HepG2 (cell line): ENCODE results near the gene FAM177B. TPM values are rescaled to one million over a fixed set of nuclear protein-coding genes. Genes with fewer than 3 reads are reported as not detected.

Experiments
- ELF3 ChIP-seq: IDR thresholded peaks from 2 replicates; pipeline ENCODE4 v1.6.1; 2016; ENCODE audit warnings: missing genetic modification reagents, missing compliant biosample characterization
- HNRNPUL1 ChIP-seq: fragments of 200-400 bp; formaldehyde crosslinking; IDR thresholded peaks from 2 replicates; pipeline ENCODE4 v1.6.1; 2017; ENCODE audit warnings: low read depth, mild to moderate bottlenecking, low read length, moderate library complexity
- ISL2 ChIP-seq: sonication (generic); formaldehyde crosslinking; IDR thresholded peaks from 2 replicates; pipeline ENCODE4 v1.5.0; 2020; ENCODE audit warnings: missing genetic modification reagents
- KDM5A ChIP-seq: fragments of 200-600 bp; sonication (generic); IDR thresholded peaks from 2 replicates; pipeline ENCODE4 v1.7.0; 2018; ENCODE audit warnings: antibody characterized with exemption, mild to moderate bottlenecking, low read length, borderline replicate concordance
- MTF1 ChIP-seq: sonication (generic); formaldehyde crosslinking; IDR thresholded peaks from 2 replicates; pipeline ENCODE4 v1.5.0; 2020; ENCODE audit warnings: missing genetic modification reagents
- PAX8 ChIP-seq: sonication (generic); formaldehyde crosslinking; IDR thresholded peaks from 2 replicates; pipeline ENCODE4 v1.8.0; 2022; ENCODE audit warnings: mild to moderate bottlenecking, missing genetic modification reagents, borderline replicate concordance
- PRMT3 ChIP-seq: sonication (generic); formaldehyde crosslinking; IDR thresholded peaks from 2 replicates; pipeline ENCODE4 v1.8.1; 2022; ENCODE audit warnings: low read depth, mild to moderate bottlenecking, moderate library complexity, missing genetic modification reagents, borderline replicate concordance
- SIX1 ChIP-seq: sonication (generic); formaldehyde crosslinking; IDR thresholded peaks from 2 replicates; pipeline ENCODE4 v1.4.0; 2020; ENCODE audit warnings: missing genetic modification reagents, borderline replicate concordance
- ZBTB49 ChIP-seq: sonication (generic); formaldehyde crosslinking; IDR thresholded peaks from 2 replicates; pipeline ENCODE4 v1.4.0; 2020; ENCODE audit warnings: missing genetic modification reagents, borderline replicate concordance
- ZKSCAN5 ChIP-seq: sonication (generic); formaldehyde crosslinking; IDR thresholded peaks from 2 replicates; pipeline ENCODE4 v1.5.1; 2020; ENCODE audit warnings: mild to moderate bottlenecking, missing genetic modification reagents
- ZNF562 ChIP-seq: sonication (generic); formaldehyde crosslinking; IDR thresholded peaks from 2 replicates; pipeline ENCODE4 v1.8.0; 2022; ENCODE audit warnings: missing genetic modification reagents, borderline replicate concordance
- ZNF598 ChIP-seq: sonication (generic); formaldehyde crosslinking; IDR thresholded peaks from 2 replicates; pipeline ENCODE4 v1.5.1; 2020; ENCODE audit warnings: mild to moderate bottlenecking, missing genetic modification reagents, borderline replicate concordance
- ZNF761 ChIP-seq: sonication (generic); formaldehyde crosslinking; conservative IDR thresholded peaks from 2 replicates; pipeline ENCODE4 v1.4.0; 2020; ENCODE audit warnings: mild to moderate bottlenecking, missing genetic modification reagents
- ZSCAN30 ChIP-seq: sonication (generic); formaldehyde crosslinking; IDR thresholded peaks from 2 replicates; pipeline ENCODE4 v1.5.0; 2020; ENCODE audit warnings: mild to moderate bottlenecking, missing genetic modification reagents
- polyA plus RNA-seq, 8 experiments: library from polyadenylated mRNA; depleted of rRNA in 3 of 8; stranded (reverse) in 7 of 8; unstranded in 1 of 8; fragments of >200 nt; fragmentation: Illumina TruSeq in 4 of 8; extraction: Trizol in 4 of 8; gene quantifications; 2 replicates each; pipeline versions ENCODE4 v1.2.1 to v1.2.3, GENCODE V29; 2011 to 2016; ENCODE audit warnings: low read depth in 4 of 8, missing spikeins in 1 of 8, mixed read lengths in 1 of 8; ENCODE audit not compliant: insufficient read depth in 1 of 8
- total RNA-seq, 5 experiments: library from RNA; depleted of rRNA; stranded (reverse); fragments of >200 nt; fragmentation: Illumina TruSeq; extraction: Trizol; gene quantifications; 2 replicates each; pipeline ENCODE4 v1.2.3, GENCODE V29; 2016; ENCODE audit warnings: low read depth in 1 of 5
- TF ChIP-seq, protein P1 (sequence below): sonication (generic); formaldehyde crosslinking; IDR thresholded peaks from 2 replicates; pipeline ENCODE4 v1.5.1; 2020; ENCODE audit warnings: mild to moderate bottlenecking, moderate library complexity, missing genetic modification reagents
- TF ChIP-seq, protein P2 (sequence below): sonication (generic); formaldehyde crosslinking; IDR thresholded peaks from one replicate; pipeline ENCODE4 v1.5.1; 2020; ENCODE audit warnings: mild to moderate bottlenecking, missing genetic modification reagents; ENCODE audit errors: not compliant biosample characterization

The FAM177B gene
- total and polyA plus RNA-seq, 2 of the 13 experiments (the other 11 are each of a cell fraction or from before 2014, with no cell fraction given), result 0.05 TPM; not detected in 1

GRCh38 chr1:222713091-222713961 is 23.7 kb upstream of the FAM177B start (continued):
- TF ChIP-seq SIX1 (CRISPR knock-in tag) (no peak), PRMT3 (no peak), MTF1 (CRISPR knock-in tag) (no peak), ZNF761 (no peak), PAX8 (CRISPR knock-in tag) (no peak), ZNF562 (CRISPR knock-in tag) (no peak), ZKSCAN5 (CRISPR knock-in tag) (no peak), ZBTB49 (no peak), KDM5A (peak; percentile 22; the same call in 1 of the 2 replicates), ISL2 (CRISPR knock-in tag) (no peak), ZNF598 (CRISPR knock-in tag) (no peak), HNRNPUL1 (no peak), ELF3 (peak; percentile 87), ZSCAN30 (CRISPR knock-in tag) (no peak)
- TF ChIP-seq, protein P1, sequence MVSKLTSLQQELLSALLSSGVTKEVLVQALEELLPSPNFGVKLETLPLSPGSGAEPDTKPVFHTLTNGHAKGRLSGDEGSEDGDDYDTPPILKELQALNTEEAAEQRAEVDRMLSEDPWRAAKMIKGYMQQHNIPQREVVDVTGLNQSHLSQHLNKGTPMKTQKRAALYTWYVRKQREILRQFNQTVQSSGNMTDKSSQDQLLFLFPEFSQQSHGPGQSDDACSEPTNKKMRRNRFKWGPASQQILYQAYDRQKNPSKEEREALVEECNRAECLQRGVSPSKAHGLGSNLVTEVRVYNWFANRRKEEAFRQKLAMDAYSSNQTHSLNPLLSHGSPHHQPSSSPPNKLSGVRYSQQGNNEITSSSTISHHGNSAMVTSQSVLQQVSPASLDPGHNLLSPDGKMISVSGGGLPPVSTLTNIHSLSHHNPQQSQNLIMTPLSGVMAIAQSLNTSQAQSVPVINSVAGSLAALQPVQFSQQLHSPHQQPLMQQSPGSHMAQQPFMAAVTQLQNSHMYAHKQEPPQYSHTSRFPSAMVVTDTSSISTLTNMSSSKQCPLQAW, result peak; percentile 60; the same call in 1 of the 2 replicates
- TF ChIP-seq, protein P2, sequence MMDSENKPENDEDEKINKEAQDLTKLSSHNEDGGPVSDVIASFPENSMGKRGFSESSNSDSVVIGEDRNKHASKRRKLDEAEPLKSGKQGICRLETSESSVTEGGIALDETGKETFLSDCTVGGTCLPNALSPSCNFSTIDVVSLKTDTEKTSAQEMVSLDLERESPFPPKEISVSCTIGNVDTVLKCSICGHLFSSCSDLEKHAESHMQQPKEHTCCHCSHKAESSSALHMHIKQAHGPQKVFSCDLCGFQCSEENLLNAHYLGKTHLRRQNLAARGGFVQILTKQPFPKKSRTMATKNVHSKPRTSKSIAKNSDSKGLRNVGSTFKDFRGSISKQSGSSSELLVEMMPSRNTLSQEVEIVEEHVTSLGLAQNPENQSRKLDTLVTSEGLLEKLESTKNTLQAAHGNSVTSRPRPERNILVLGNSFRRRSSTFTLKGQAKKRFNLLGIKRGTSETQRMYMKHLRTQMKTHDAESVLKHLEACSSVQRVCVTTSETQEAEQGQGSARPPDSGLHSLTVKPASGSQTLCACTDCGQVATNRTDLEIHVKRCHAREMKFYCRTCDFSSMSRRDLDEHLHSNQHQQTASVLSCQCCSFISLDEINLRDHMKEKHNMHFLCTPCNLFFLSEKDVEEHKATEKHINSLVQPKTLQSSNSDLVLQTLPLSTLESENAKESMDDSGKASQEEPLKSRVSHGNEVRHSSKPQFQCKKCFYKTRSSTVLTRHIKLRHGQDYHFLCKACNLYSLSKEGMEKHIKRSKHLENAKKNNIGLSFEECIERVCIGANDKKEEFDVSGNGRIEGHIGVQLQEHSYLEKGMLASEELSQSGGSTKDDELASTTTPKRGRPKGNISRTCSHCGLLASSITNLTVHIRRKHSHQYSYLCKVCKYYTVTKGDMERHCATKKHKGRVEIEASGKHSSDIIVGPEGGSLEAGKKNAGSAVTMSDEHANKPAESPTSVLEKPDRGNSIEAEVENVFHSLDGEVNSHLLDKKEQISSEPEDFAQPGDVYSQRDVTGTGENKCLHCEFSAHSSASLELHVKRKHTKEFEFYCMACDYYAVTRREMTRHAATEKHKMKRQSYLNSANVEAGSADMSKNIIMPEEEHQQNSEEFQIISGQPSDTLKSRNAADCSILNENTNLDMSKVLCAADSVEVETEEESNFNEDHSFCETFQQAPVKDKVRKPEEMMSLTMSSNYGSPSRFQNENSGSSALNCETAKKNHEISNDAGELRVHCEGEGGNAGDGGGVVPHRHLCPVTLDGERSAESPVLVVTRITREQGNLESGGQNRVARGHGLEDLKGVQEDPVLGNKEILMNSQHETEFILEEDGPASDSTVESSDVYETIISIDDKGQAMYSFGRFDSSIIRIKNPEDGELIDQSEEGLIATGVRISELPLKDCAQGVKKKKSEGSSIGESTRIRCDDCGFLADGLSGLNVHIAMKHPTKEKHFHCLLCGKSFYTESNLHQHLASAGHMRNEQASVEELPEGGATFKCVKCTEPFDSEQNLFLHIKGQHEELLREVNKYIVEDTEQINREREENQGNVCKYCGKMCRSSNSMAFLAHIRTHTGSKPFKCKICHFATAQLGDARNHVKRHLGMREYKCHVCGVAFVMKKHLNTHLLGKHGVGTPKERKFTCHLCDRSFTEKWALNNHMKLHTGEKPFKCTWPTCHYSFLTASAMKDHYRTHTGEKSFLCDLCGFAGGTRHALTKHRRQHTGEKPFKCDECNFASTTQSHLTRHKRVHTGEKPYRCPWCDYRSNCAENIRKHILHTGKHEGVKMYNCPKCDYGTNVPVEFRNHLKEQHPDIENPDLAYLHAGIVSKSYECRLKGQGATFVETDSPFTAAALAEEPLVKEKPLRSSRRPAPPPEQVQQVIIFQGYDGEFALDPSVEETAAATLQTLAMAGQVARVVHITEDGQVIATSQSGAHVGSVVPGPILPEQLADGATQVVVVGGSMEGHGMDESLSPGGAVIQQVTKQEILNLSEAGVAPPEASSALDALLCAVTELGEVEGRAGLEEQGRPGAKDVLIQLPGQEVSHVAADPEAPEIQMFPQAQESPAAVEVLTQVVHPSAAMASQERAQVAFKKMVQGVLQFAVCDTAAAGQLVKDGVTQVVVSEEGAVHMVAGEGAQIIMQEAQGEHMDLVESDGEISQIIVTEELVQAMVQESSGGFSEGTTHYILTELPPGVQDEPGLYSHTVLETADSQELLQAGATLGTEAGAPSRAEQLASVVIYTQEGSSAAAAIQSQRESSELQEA (CRISPR knock-in tag), result no peak
